IPS-18a (cell line): ENCODE measurements around the gene CELSR1.

Experiments used
- H3K27ac ChIP-seq: one replicate; pipeline ENCODE4 v1.5.1; 2013; ENCODE audit warnings: low read length
- H3K27me3 ChIP-seq: one replicate; pipeline ENCODE4 v1.6.1; 2013; ENCODE audit warnings: mild to moderate bottlenecking, low read length; ENCODE audit not compliant: control insufficient read depth, insufficient read depth
- H3K36me3 ChIP-seq: one replicate; pipeline ENCODE4 v1.6.1; 2013; ENCODE audit warnings: low read depth, low read length; ENCODE audit not compliant: control insufficient read depth
- H3K4me1 ChIP-seq: one replicate; pipeline ENCODE4 v1.6.1; 2013; ENCODE audit warnings: low read depth, low read length; ENCODE audit not compliant: control insufficient read depth
- H3K4me3 ChIP-seq: one replicate; pipeline ENCODE4 v1.5.1; 2013; ENCODE audit warnings: low read length
- H3K9ac ChIP-seq: one replicate; pipeline ENCODE4 v1.6.1; 2013; ENCODE audit warnings: mild to moderate bottlenecking, low read length, moderate library complexity
- H3K9me3 ChIP-seq: one replicate; pipeline ENCODE4 v1.6.1; 2013; ENCODE audit warnings: low read depth, low read length; ENCODE audit not compliant: control insufficient read depth

Gene CELSR1

GRCh38 chr22:46366801-46367706 lies 170.4 kb downstream of the CELSR1 start:
- no peak overlapping the region for H3K4me3 ChIP-seq
- H3K27ac ChIP-seq: no peak overlapping the region
- no peaks in the 10 kb centered on the region for H3K9me3 ChIP-seq
- H3K36me3 ChIP-seq: no peaks in the 10 kb centered on the region
- peaks cover 3% of the 10 kb centered on the region for H3K4me1 ChIP-seq
- no peaks in the 10 kb centered on the region for H3K27me3 ChIP-seq
- H3K9ac ChIP-seq: no peak overlapping the region

- no peak overlapping the region for H3K9ac ChIP-seq
- H3K27ac ChIP-seq: no peak overlapping the region
- H3K9me3 ChIP-seq: no peaks in the 10 kb centered on the region
- no peaks in the 10 kb centered on the region for H3K27me3 ChIP-seq
- no peaks in the 10 kb centered on the region for H3K36me3 ChIP-seq
- no peak overlapping the region for H3K4me3 ChIP-seq
- H3K4me1 ChIP-seq: peaks cover 3% of the 10 kb centered on the region
Measured at GRCh38 chr22:46366327-46366731, 171.1 kb downstream of the CELSR1 start.

GRCh38 chr22:46365166-46365624 lies 172.2 kb downstream of the CELSR1 start:
- Histone ChIP-seq H3K27ac (no peak overlapping the region), H3K4me1 (peaks cover 3% of the 10 kb centered on the region), H3K27me3 (no peaks in the 10 kb centered on the region)

GRCh38 chr22:46364341-46365165 lies 172.9 kb downstream of the CELSR1 start:
- H3K9me3 ChIP-seq: no peaks in the 10 kb centered on the region
- no peak overlapping the region for H3K4me3 ChIP-seq
- no peak overlapping the region for H3K27ac ChIP-seq
- no peak overlapping the region for H3K9ac ChIP-seq
- H3K36me3 ChIP-seq: no peaks in the 10 kb centered on the region
- H3K27me3 ChIP-seq: no peaks in the 10 kb centered on the region
- peaks cover 3% of the 10 kb centered on the region for H3K4me1 ChIP-seq

More at GRCh38 chr22:46365166-46365624, 172.2 kb downstream of the CELSR1 start:
- Histone ChIP-seq H3K4me3 (no peak overlapping the region), H3K9me3 (no peaks in the 10 kb centered on the region), H3K36me3 (no peaks in the 10 kb centered on the region), H3K9ac (no peak overlapping the region)

- no peak overlapping the region for H3K4me3 ChIP-seq
- H3K9me3 ChIP-seq: no peaks in the 10 kb centered on the region
- no peaks in the 10 kb centered on the region for H3K36me3 ChIP-seq
- peaks cover 3% of the 10 kb centered on the region for H3K4me1 ChIP-seq
- no peaks in the 10 kb centered on the region for H3K27me3 ChIP-seq
- H3K27ac ChIP-seq: no peak overlapping the region
- H3K9ac ChIP-seq: no peak overlapping the region
Measured at GRCh38 chr22:46363611-46364321, 173.7 kb downstream of the CELSR1 start.

GRCh38 chr22:46362934-46363515 lies 174.4 kb downstream of the CELSR1 start:
- Histone ChIP-seq H3K9ac (no peak overlapping the region), H3K27me3 (no peaks in the 10 kb centered on the region), H3K4me3 (no peak overlapping the region), H3K27ac (no peak overlapping the region), H3K9me3 (no peaks in the 10 kb centered on the region), H3K36me3 (peaks cover 3% of the 10 kb centered on the region), H3K4me1 (peaks cover 2% of the 10 kb centered on the region)

- H3K4me1 ChIP-seq: no peaks in the 10 kb centered on the region
- no peak overlapping the region for H3K27ac ChIP-seq
- no peak overlapping the region for H3K9ac ChIP-seq
- H3K27me3 ChIP-seq: no peaks in the 10 kb centered on the region
- H3K9me3 ChIP-seq: no peaks in the 10 kb centered on the region
- peaks cover 4% of the 10 kb centered on the region for H3K36me3 ChIP-seq
- H3K4me3 ChIP-seq: no peak overlapping the region
Measured at GRCh38 chr22:46362203-46362933, 175.1 kb downstream of the CELSR1 start.

- Histone ChIP-seq H3K27me3 (no peaks in the 10 kb centered on the region), H3K27ac (no peak overlapping the region), H3K9me3 (no peaks in the 10 kb centered on the region), H3K9ac (no peak overlapping the region), H3K4me1 (no peaks in the 10 kb centered on the region), H3K36me3 (peaks cover 8% of the 10 kb centered on the region), H3K4me3 (no peak overlapping the region)
Measured at GRCh38 chr22:46361826-46362202, 175.6 kb downstream of the CELSR1 start.

- Histone ChIP-seq H3K36me3 (peaks cover 17% of the 10 kb centered on the region), H3K4me1 (no peaks in the 10 kb centered on the region), H3K4me3 (no peak overlapping the region), H3K9ac (no peak overlapping the region), H3K27me3 (no peaks in the 10 kb centered on the region), H3K27ac (no peak overlapping the region), H3K9me3 (no peaks in the 10 kb centered on the region)
Measured at GRCh38 chr22:46360891-46361290, 176.5 kb downstream of the CELSR1 start.

GRCh38 chr22:46360097-46360496 lies 177.3 kb downstream of the CELSR1 start:
- Histone ChIP-seq H3K27ac (no peak overlapping the region), H3K9me3 (no peaks in the 10 kb centered on the region), H3K36me3 (peaks cover 21% of the 10 kb centered on the region), H3K27me3 (no peaks in the 10 kb centered on the region), H3K9ac (no peak overlapping the region), H3K4me1 (no peaks in the 10 kb centered on the region), H3K4me3 (no peak overlapping the region)
